GM12892 (cell line): ENCODE measurements around the gene FGF22.

ENCODE experiments used
- POLR2A ChIP-seq: IDR thresholded peaks from 2 replicates; pipeline ENCODE4 v1.6.1; 2011; ENCODE audit warnings: low read depth, low read length, control low read depth
- POLR2AphosphoS5 ChIP-seq: IDR thresholded peaks from 2 replicates; pipeline ENCODE4 v1.6.1; 2011; ENCODE audit warnings: low read depth, low read length, control low read depth

DNA sequence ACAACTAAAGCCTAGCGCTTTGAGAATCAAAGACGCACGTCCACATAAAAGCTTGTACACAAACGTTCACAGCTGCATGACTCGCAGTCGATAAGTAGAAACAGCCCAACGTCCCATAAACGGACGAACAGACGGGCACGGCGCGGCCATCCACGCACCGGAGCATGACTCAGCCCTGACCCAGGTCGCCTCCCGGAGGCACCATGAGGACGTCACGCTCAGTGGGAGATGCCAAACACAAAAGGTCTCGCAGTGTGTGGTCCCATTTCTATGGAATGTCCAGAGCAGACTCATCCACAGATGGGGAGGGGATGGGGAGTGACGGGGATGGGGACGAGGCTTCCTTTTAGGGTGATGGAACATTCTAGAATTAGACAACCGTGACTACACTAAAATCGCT, 15.7 kb upstream of the FGF22 start:
- TF ChIP-seq POLR2AphosphoS5, result no peak
- no peak for TF ChIP-seq POLR2A
